WERI-Rb-1 (cell line): ENCODE measurements around the gene ALLC.
A peak's percentile ranks its signal among the peaks of the same experiment; 100 is the strongest.
"Not testable (repeated sequence)": the region's sequence is repeated elsewhere in the genome, so short reads cannot be mapped to it uniquely, and the experiment has no call there.

Experiments
- DNase-seq: peaks from one replicate; pipeline ENCODE4 v3.0.0-alpha.2; 2020
- H3K27ac ChIP-seq: fragments of 250-450 bp; sonication (Bioruptor Pico); 2 replicates; pipeline ENCODE4 v1.5.1; 2020; ENCODE audit warnings: mild to moderate bottlenecking, moderate library complexity
- H3K27me3 ChIP-seq: fragments of 250-450 bp; sonication (Bioruptor Pico); 2 replicates; pipeline ENCODE4 v1.5.1; 2021; ENCODE audit warnings: mild to moderate bottlenecking, low read depth, moderate library complexity; ENCODE audit not compliant: insufficient read depth, severe bottlenecking
- H3K36me3 ChIP-seq: fragments of 250-450 bp; sonication (Bioruptor Pico); 2 replicates; pipeline ENCODE4 v1.5.1; 2020; ENCODE audit warnings: mild to moderate bottlenecking, moderate library complexity
- H3K4me3 ChIP-seq: 2 replicates; pipeline ENCODE4 v1.5.1; 2011; ENCODE audit warnings: low read depth, mild to moderate bottlenecking, control low read depth, low read length
- H3K9me3 ChIP-seq: fragments of 250-450 bp; sonication (Bioruptor Pico); 2 replicates; pipeline ENCODE4 v1.5.1; 2021; ENCODE audit warnings: mild to moderate bottlenecking, moderate library complexity; ENCODE audit not compliant: severe bottlenecking
- CTCF ChIP-seq: IDR thresholded peaks from 2 replicates; pipeline ENCODE4 v1.5.1; 2011; ENCODE audit warnings: low read depth, mild to moderate bottlenecking, control low read depth, inconsistent platforms, low read length

Gene ALLC

GRCh38 chr2:3657881-3658280 lies at the start of gene ALLC:
ALLC (plus strand) TSS chr2:3658200; CDS start chr2:3671158, 12,958 bp downstream.
- H3K27ac ChIP-seq = peak within 1 kb of the TSS; percentile 97
- H3K9me3 ChIP-seq = no peaks in the 10 kb centered on the region
- TF ChIP-seq CTCF = no peak
- H3K27me3 ChIP-seq = no peaks in the 10 kb centered on the region
- DNase-seq = peak; percentile 54
- H3K4me3 ChIP-seq = no peak within 1 kb of the TSS
- H3K36me3 ChIP-seq = no peaks in the 10 kb centered on the region

- TF ChIP-seq CTCF = no peak
- H3K36me3 ChIP-seq = no peaks in the 10 kb centered on the region
- H3K27ac ChIP-seq = no peak overlapping the region; the same call in 1 of the 2 replicates
- H3K27me3 ChIP-seq = no peaks in the 10 kb centered on the region
- no peak for DNase-seq
- peaks cover 14% of the 10 kb centered on the region for H3K9me3 ChIP-seq
- H3K4me3 ChIP-seq = no peak overlapping the region
Measured at GRCh38 chr2:3608373-3609278, 49.4 kb upstream of the ALLC start.

- not testable (repeated sequence) for H3K27me3 ChIP-seq, H3K27ac ChIP-seq, H3K36me3 ChIP-seq, DNase-seq, H3K4me3 ChIP-seq
- peaks cover 19% of the 10 kb centered on the region for H3K9me3 ChIP-seq
Measured at GRCh38 chr2:3609279-3609673, 48.7 kb upstream of the ALLC start.

DNA sequence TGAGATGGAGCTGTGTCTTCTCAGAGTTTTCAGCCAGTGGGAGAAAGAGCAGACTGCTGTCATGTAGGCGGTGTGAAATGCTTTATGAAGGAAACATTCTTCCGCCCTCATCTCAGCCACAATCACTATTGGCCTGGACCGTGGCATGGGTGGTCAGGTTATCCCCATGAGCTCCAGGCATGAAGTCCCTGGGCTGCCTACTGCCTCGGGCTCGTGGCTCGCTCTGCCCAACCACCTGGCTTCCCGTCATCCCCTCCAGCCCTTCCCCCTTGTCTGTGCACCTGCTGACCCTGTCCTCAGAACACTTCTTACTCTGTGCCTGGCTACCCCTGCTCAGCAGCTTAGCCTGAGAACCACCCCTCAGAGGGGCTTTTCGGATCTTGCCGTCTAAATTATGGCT lies 47.6 kb upstream of the ALLC start:
- DNase-seq = no peak
- no peaks in the 10 kb centered on the region for H3K27me3 ChIP-seq
- no peak for TF ChIP-seq CTCF
- no peaks in the 10 kb centered on the region for H3K36me3 ChIP-seq
- H3K9me3 ChIP-seq = peaks cover 23% of the 10 kb centered on the region
- H3K27ac ChIP-seq = no peak overlapping the region
- H3K4me3 ChIP-seq = no peak overlapping the region

DNA sequence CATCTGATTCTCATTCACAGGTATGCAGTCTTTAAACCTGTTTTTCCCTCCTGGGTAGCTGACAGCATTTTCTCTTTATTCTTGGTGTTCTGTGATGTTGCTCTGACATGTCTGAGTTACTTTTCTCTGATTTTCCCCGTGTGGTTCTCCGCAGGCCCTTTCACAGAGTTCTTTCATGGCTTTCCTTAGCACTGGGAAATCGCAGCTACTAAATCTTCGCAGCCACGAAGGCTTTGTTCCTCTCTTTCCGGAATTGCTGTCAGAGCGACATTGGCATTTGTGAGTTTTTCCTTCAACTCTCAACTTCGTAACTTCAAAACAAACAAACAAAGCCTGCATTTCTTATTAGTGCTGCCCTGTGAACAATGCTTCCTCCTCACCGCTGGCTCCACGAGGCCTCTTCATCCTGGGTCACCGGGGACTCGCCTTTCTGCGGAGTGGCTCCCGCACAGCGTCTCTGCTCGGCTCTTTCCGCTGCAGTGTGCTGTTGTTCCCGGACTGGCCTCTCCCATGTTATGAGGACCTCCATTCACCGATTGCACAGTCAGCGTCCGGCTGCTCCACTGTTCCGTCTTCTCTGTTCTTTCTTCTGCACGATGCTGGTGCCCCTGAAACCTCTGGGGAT lies 47.0 kb upstream of the ALLC start:
- Histone ChIP-seq H3K27me3 (no peaks in the 10 kb centered on the region), H3K4me3 (no peak overlapping the region), H3K9me3 (peaks cover 23% of the 10 kb centered on the region), H3K36me3 (no peaks in the 10 kb centered on the region), H3K27ac (peak overlapping the region; percentile 20)
- DNase-seq = no peak
- TF ChIP-seq CTCF = no peak

DNA sequence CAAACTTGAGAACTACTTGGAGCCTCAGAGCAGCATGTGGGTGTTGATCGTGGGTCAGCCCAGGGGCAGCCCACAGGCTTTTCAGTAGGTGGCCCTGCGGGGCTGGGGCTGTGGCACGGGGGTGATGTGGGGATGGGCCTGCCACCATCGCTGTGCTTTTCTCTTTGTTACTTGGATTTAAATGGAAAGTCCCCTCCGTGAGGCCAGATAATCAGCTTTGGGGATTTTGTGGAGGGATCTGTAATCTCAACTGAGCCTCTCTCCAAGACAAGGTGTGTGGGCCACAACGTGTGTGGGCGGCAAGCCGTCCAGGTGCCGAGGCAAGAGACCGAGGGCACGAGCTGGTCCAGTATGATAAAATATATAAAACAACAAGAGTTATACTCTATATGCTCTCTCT lies 46.4 kb upstream of the ALLC start:
- Histone ChIP-seq H3K36me3 (no peaks in the 10 kb centered on the region), H3K4me3 (no peak overlapping the region), H3K9me3 (peaks cover 23% of the 10 kb centered on the region), H3K27me3 (no peaks in the 10 kb centered on the region), H3K27ac (peak overlapping the region; percentile 20)
- DNase-seq = peak; percentile 82
- no peak for TF ChIP-seq CTCF
